ENCODE data around the gene GRIN3B.

The GRIN3B gene

DNA sequence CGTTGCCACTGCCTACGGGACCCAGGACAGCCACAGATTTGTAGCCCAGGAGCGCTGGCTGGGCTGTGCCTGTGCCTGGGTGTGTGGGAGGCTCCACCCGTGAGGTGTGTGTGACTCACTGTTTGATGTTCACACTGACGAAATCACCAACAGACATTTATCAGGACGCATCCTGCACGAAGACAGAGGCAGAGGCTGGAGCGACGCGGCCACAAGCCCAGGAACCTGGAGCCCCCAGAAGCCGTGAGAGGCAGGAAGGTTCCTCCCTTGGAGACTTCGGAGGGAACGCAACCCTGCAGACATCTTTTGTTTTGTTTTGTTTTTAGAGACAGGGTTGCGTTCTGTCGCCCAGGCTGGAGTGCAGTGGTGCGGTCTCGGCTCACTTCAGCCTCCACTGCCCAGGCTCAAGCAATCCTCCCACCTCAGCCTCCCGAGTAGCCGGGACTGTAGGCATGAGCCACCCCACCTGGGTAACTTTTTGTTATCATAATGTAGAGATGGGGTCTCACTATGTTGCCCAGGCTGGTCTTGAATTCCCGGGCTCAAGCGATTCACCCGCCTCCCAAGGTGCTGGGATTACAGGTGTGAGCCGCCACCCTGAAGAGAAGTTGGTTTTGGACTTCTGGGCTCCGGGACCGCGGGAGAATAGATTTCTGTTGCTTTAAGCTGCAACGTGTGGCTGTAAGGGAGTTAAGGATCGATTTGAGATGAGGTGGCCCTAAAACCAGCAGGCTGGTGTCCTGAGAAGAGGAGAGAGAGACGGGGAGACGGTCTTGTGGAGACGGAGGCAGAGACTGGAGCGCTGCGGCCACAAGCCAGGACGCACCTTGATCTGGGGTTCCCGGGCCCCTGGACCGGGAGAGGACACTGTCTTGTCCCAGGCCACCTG lies 41.0 kb upstream of the GRIN3B start (continued):
- TF ChIP-seq ZNF629 (tag by site-specific recombination; IDR thresholded peaks at IDR 0.05), result no peak
- TF ChIP-seq ZNF837 (tag by site-specific recombination; IDR thresholded peaks at IDR 0.05), result no peak
- TF ChIP-seq, protein P1, sequence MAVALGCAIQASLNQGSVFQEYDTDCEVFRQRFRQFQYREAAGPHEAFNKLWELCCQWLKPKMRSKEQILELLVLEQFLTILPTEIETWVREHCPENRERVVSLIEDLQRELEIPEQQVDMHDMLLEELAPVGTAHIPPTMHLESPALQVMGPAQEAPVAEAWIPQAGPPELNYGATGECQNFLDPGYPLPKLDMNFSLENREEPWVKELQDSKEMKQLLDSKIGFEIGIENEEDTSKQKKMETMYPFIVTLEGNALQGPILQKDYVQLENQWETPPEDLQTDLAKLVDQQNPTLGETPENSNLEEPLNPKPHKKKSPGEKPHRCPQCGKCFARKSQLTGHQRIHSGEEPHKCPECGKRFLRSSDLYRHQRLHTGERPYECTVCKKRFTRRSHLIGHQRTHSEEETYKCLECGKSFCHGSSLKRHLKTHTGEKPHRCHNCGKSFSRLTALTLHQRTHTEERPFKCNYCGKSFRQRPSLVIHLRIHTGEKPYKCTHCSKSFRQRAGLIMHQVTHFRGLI (tag by site-specific recombination; IDR thresholded peaks at IDR 0.05), result peak; percentile 56; the same call in 1 of the 2 replicates
- no peak for TF ChIP-seq ZNF416 (tag by site-specific recombination; IDR thresholded peaks at IDR 0.05)
- TF ChIP-seq TRIM28 (IDR thresholded peaks at IDR 0.05; ENCODE audit: borderline replicate concordance, low read length), result no peak
- no peak for TF ChIP-seq OSR2 (tag by site-specific recombination; IDR thresholded peaks at IDR 0.05)
- TF ChIP-seq ZFHX2 (tag by site-specific recombination; conservative IDR thresholded peaks at IDR 0.05), result peak; percentile 90
- TF ChIP-seq, protein P2, sequence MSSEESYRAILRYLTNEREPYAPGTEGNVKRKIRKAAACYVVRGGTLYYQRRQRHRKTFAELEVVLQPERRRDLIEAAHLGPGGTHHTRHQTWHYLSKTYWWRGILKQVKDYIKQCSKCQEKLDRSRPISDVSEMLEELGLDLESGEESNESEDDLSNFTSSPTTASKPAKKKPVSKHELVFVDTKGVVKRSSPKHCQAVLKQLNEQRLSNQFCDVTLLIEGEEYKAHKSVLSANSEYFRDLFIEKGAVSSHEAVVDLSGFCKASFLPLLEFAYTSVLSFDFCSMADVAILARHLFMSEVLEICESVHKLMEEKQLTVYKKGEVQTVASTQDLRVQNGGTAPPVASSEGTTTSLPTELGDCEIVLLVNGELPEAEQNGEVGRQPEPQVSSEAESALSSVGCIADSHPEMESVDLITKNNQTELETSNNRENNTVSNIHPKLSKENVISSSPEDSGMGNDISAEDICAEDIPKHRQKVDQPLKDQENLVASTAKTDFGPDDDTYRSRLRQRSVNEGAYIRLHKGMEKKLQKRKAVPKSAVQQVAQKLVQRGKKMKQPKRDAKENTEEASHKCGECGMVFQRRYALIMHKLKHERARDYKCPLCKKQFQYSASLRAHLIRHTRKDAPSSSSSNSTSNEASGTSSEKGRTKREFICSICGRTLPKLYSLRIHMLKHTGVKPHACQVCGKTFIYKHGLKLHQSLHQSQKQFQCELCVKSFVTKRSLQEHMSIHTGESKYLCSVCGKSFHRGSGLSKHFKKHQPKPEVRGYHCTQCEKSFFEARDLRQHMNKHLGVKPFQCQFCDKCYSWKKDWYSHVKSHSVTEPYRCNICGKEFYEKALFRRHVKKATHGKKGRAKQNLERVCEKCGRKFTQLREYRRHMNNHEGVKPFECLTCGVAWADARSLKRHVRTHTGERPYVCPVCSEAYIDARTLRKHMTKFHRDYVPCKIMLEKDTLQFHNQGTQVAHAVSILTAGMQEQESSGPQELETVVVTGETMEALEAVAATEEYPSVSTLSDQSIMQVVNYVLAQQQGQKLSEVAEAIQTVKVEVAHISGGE (tag by site-specific recombination; conservative IDR thresholded peaks at IDR 0.05; ENCODE audit: low read depth), result no peak
- TF ChIP-seq ZNF792 (tag by site-specific recombination; IDR thresholded peaks at IDR 0.05), result no peak
- TF ChIP-seq ZSCAN23 (tag by site-specific recombination; IDR thresholded peaks at IDR 0.05), result no peak
- TF ChIP-seq ZNF701 (tag by site-specific recombination; IDR thresholded peaks at IDR 0.05), result no peak
- no peak for TF ChIP-seq ZNF768 (tag by site-specific recombination; IDR thresholded peaks at IDR 0.05)
- peak; percentile 53; the same call in 1 of the 2 replicates for TF ChIP-seq KLF1 (tag by site-specific recombination; IDR thresholded peaks at IDR 0.05)
- TF ChIP-seq, protein P3, sequence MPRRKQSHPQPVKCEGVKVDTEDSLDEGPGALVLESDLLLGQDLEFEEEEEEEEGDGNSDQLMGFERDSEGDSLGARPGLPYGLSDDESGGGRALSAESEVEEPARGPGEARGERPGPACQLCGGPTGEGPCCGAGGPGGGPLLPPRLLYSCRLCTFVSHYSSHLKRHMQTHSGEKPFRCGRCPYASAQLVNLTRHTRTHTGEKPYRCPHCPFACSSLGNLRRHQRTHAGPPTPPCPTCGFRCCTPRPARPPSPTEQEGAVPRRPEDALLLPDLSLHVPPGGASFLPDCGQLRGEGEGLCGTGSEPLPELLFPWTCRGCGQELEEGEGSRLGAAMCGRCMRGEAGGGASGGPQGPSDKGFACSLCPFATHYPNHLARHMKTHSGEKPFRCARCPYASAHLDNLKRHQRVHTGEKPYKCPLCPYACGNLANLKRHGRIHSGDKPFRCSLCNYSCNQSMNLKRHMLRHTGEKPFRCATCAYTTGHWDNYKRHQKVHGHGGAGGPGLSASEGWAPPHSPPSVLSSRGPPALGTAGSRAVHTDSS (tag by site-specific recombination; IDR thresholded peaks at IDR 0.05), result no peak
- TF ChIP-seq, protein P4, sequence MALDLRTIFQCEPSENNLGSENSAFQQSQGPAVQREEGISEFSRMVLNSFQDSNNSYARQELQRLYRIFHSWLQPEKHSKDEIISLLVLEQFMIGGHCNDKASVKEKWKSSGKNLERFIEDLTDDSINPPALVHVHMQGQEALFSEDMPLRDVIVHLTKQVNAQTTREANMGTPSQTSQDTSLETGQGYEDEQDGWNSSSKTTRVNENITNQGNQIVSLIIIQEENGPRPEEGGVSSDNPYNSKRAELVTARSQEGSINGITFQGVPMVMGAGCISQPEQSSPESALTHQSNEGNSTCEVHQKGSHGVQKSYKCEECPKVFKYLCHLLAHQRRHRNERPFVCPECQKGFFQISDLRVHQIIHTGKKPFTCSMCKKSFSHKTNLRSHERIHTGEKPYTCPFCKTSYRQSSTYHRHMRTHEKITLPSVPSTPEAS (tag by site-specific recombination; IDR thresholded peaks at IDR 0.05), result no peak
- TF ChIP-seq ZNF549 (tag by site-specific recombination; IDR thresholded peaks at IDR 0.05), result no peak
- TF ChIP-seq, protein P5, sequence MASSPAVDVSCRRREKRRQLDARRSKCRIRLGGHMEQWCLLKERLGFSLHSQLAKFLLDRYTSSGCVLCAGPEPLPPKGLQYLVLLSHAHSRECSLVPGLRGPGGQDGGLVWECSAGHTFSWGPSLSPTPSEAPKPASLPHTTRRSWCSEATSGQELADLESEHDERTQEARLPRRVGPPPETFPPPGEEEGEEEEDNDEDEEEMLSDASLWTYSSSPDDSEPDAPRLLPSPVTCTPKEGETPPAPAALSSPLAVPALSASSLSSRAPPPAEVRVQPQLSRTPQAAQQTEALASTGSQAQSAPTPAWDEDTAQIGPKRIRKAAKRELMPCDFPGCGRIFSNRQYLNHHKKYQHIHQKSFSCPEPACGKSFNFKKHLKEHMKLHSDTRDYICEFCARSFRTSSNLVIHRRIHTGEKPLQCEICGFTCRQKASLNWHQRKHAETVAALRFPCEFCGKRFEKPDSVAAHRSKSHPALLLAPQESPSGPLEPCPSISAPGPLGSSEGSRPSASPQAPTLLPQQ (tag by site-specific recombination; IDR thresholded peaks at IDR 0.05), result no peak
- no peak for TF ChIP-seq ZNF600 (tag by site-specific recombination; IDR thresholded peaks at IDR 0.05)
- TF ChIP-seq, protein P6, sequence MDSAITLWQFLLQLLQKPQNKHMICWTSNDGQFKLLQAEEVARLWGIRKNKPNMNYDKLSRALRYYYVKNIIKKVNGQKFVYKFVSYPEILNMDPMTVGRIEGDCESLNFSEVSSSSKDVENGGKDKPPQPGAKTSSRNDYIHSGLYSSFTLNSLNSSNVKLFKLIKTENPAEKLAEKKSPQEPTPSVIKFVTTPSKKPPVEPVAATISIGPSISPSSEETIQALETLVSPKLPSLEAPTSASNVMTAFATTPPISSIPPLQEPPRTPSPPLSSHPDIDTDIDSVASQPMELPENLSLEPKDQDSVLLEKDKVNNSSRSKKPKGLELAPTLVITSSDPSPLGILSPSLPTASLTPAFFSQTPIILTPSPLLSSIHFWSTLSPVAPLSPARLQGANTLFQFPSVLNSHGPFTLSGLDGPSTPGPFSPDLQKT (IDR thresholded peaks at IDR 0.05; ENCODE audit: borderline replicate concordance, low read depth, low read length), result no peak
- TF ChIP-seq SP7 (tag by site-specific recombination; IDR thresholded peaks at IDR 0.05), result no peak
- TF ChIP-seq, protein P7, sequence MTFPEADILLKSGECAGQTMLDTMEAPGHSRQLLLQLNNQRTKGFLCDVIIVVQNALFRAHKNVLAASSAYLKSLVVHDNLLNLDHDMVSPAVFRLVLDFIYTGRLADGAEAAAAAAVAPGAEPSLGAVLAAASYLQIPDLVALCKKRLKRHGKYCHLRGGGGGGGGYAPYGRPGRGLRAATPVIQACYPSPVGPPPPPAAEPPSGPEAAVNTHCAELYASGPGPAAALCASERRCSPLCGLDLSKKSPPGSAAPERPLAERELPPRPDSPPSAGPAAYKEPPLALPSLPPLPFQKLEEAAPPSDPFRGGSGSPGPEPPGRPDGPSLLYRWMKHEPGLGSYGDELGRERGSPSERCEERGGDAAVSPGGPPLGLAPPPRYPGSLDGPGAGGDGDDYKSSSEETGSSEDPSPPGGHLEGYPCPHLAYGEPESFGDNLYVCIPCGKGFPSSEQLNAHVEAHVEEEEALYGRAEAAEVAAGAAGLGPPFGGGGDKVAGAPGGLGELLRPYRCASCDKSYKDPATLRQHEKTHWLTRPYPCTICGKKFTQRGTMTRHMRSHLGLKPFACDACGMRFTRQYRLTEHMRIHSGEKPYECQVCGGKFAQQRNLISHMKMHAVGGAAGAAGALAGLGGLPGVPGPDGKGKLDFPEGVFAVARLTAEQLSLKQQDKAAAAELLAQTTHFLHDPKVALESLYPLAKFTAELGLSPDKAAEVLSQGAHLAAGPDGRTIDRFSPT (tag by site-specific recombination; IDR thresholded peaks at IDR 0.05), result no peak
- TF ChIP-seq ZSCAN30 (tag by site-specific recombination; IDR thresholded peaks at IDR 0.05), result no peak
- TF ChIP-seq ZNF560 (tag by site-specific recombination; IDR thresholded peaks at IDR 0.05; ENCODE audit: borderline replicate concordance), result no peak
- no peak for TF ChIP-seq ZNF585B (tag by site-specific recombination; IDR thresholded peaks at IDR 0.05)
- TF ChIP-seq, protein P8, sequence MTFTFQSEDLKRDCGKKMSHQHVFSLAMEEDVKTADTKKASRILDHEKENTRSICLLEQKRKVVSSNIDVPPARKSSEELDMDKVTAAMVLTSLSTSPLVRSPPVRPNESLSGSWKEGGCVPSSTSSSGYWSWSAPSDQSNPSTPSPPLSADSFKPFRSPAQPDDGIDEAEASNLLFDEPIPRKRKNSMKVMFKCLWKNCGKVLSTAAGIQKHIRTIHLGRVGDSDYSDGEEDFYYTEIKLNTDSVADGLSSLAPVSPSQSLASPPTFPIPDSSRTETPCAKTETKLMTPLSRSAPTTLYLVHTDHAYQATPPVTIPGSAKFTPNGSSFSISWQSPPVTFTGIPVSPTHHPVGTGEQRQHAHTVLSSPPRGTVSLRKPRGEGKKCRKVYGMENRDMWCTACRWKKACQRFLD (tag by site-specific recombination; IDR thresholded peaks at IDR 0.05), result no peak
